HepG2 (cell line): ENCODE measurements around the gene DDHD1.

ENCODE experiments used
- CREB1 ChIP-seq, 2 experiments: fragments of 450-650 bp in 1 of 2; IDR thresholded peaks; 2 replicates each; pipeline ENCODE4 v1.6.1; 2016 to 2017; ENCODE audit warnings: control low read depth in 1 of 2, mild to moderate bottlenecking in 1 of 2, missing compliant biosample characterization in 1 of 2, missing genetic modification characterization in 1 of 2
- CTCF ChIP-seq: sonication (generic); formaldehyde crosslinking; IDR thresholded peaks from 2 replicates; pipeline ENCODE4 v1.5.0; 2020; ENCODE audit warnings: mild to moderate bottlenecking, missing genetic modification reagents, moderate library complexity
- JUND ChIP-seq: sonication (generic); formaldehyde crosslinking; IDR thresholded peaks from 2 replicates; pipeline ENCODE4 v1.8.0; 2022; ENCODE audit warnings: mild to moderate bottlenecking, missing genetic modification reagents
- MZF1 ChIP-seq: sonication (generic); formaldehyde crosslinking; IDR thresholded peaks from 2 replicates; pipeline ENCODE4 v1.8.1; 2023; ENCODE audit warnings: mild to moderate bottlenecking, missing genetic modification reagents, borderline replicate concordance
- NR1H2 ChIP-seq: sonication (generic); formaldehyde crosslinking; IDR thresholded peaks from 2 replicates; pipeline ENCODE4 v1.8.1; 2022; ENCODE audit warnings: low read depth, missing genetic modification reagents, borderline replicate concordance
- SIX1 ChIP-seq: sonication (generic); formaldehyde crosslinking; IDR thresholded peaks from 2 replicates; pipeline ENCODE4 v1.4.0; 2020; ENCODE audit warnings: missing genetic modification reagents, borderline replicate concordance
- USF2 ChIP-seq, 2 experiments: sonication (generic) in 1 of 2; formaldehyde crosslinking in 1 of 2; IDR thresholded peaks; 2 replicates each; pipeline versions ENCODE4 v1.5.1 to v1.6.1; 2011 to 2020; ENCODE audit warnings: borderline replicate concordance in 1 of 2, low read depth in 1 of 2, low read length in 1 of 2, mild to moderate bottlenecking in 1 of 2, missing genetic modification reagents in 1 of 2, moderate library complexity in 1 of 2
- ZBTB7B ChIP-seq: sonication (generic); formaldehyde crosslinking; IDR thresholded peaks from 2 replicates; pipeline ENCODE4 v1.4.0; 2020; ENCODE audit warnings: missing genetic modification reagents

- TF ChIP-seq ZBTB7B (no peak), JUND (CRISPR knock-in tag) (no peak), CTCF (no peak), SIX1 (no peak), USF2 (IDR thresholded peaks at IDR 0.05; ENCODE audit: low read depth, low read length) (no peak), USF2 (CRISPR knock-in tag; IDR thresholded peaks at IDR 0.05; ENCODE audit: borderline replicate concordance) (no peak), NR1H2 (CRISPR knock-in tag) (no peak), CREB1 (IDR thresholded peaks at IDR 0.05) (no peak), CREB1 (CRISPR knock-in tag; IDR thresholded peaks at IDR 0.05) (no peak), MZF1 (no peak)
These were observed 142.1 kb downstream of the DDHD1 start for GRCh38 chr14:53011053-53011462.
